ENCODE measurements around the gene NAPG. TPM values are rescaled to one million over a fixed set of nuclear protein-coding genes. Genes with fewer than 3 reads are reported as not detected.

The NAPG gene
- total and polyA plus RNA-seq, 10 of the 15 experiments (the other 5 are each of a cell fraction or from before 2014, with no cell fraction given) = 20.5 to 34.8 (median 24.0) TPM

DNA sequence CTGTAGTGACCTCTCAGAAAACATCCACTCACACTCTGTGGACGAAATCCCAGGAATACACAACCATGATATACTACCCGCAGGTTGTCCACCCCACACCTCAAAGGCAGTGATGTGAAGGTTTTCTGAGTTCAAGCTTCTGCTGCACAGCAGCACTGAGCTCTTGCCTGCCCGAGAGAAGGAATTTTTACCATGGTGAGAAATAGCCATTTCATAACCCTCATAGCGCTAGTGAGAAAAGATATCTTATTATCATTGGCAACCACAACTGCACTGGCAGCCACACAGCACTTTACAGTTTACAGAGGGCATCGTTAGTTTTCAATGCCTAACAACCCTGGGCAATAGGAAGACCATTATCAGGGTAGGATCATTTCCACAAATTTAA is 36.9 kb downstream of the NAPG start (continued):
- no peak for TF ChIP-seq EP300 (IDR thresholded peaks at IDR 0.05; ENCODE audit: borderline replicate concordance in 1 of 2, control insufficient read depth in 1 of 2, low read depth in 2 of 2, low read length in 2 of 2)
- TF ChIP-seq MYC (IDR thresholded peaks at IDR 0.05; ENCODE audit: insufficient read depth, insufficient read length, insufficient replicate concordance, low read length, severe bottlenecking) = no peak
- TF ChIP-seq, protein P1, sequence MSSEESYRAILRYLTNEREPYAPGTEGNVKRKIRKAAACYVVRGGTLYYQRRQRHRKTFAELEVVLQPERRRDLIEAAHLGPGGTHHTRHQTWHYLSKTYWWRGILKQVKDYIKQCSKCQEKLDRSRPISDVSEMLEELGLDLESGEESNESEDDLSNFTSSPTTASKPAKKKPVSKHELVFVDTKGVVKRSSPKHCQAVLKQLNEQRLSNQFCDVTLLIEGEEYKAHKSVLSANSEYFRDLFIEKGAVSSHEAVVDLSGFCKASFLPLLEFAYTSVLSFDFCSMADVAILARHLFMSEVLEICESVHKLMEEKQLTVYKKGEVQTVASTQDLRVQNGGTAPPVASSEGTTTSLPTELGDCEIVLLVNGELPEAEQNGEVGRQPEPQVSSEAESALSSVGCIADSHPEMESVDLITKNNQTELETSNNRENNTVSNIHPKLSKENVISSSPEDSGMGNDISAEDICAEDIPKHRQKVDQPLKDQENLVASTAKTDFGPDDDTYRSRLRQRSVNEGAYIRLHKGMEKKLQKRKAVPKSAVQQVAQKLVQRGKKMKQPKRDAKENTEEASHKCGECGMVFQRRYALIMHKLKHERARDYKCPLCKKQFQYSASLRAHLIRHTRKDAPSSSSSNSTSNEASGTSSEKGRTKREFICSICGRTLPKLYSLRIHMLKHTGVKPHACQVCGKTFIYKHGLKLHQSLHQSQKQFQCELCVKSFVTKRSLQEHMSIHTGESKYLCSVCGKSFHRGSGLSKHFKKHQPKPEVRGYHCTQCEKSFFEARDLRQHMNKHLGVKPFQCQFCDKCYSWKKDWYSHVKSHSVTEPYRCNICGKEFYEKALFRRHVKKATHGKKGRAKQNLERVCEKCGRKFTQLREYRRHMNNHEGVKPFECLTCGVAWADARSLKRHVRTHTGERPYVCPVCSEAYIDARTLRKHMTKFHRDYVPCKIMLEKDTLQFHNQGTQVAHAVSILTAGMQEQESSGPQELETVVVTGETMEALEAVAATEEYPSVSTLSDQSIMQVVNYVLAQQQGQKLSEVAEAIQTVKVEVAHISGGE (CRISPR knock-in tag; IDR thresholded peaks at IDR 0.05) = no peak
- TF ChIP-seq, protein P2, sequence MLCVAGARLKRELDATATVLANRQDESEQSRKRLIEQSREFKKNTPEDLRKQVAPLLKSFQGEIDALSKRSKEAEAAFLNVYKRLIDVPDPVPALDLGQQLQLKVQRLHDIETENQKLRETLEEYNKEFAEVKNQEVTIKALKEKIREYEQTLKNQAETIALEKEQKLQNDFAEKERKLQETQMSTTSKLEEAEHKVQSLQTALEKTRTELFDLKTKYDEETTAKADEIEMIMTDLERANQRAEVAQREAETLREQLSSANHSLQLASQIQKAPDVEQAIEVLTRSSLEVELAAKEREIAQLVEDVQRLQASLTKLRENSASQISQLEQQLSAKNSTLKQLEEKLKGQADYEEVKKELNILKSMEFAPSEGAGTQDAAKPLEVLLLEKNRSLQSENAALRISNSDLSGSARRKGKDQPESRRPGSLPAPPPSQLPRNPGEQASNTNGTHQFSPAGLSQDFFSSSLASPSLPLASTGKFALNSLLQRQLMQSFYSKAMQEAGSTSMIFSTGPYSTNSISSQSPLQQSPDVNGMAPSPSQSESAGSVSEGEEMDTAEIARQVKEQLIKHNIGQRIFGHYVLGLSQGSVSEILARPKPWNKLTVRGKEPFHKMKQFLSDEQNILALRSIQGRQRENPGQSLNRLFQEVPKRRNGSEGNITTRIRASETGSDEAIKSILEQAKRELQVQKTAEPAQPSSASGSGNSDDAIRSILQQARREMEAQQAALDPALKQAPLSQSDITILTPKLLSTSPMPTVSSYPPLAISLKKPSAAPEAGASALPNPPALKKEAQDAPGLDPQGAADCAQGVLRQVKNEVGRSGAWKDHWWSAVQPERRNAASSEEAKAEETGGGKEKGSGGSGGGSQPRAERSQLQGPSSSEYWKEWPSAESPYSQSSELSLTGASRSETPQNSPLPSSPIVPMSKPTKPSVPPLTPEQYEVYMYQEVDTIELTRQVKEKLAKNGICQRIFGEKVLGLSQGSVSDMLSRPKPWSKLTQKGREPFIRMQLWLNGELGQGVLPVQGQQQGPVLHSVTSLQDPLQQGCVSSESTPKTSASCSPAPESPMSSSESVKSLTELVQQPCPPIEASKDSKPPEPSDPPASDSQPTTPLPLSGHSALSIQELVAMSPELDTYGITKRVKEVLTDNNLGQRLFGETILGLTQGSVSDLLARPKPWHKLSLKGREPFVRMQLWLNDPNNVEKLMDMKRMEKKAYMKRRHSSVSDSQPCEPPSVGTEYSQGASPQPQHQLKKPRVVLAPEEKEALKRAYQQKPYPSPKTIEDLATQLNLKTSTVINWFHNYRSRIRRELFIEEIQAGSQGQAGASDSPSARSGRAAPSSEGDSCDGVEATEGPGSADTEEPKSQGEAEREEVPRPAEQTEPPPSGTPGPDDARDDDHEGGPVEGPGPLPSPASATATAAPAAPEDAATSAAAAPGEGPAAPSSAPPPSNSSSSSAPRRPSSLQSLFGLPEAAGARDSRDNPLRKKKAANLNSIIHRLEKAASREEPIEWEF (IDR thresholded peaks at IDR 0.05; ENCODE audit: insufficient replicate concordance, low read depth, low read length) = no peak
- TF ChIP-seq NFYA (IDR thresholded peaks at IDR 0.05; ENCODE audit: borderline replicate concordance, low read depth, low read length) = no peak

Data from GM12878 (cell line).